ENCODE data around the gene GID8. TPM values are rescaled to one million over a fixed set of nuclear protein-coding genes. Genes with fewer than 3 reads are reported as not detected.

The GID8 gene
- total and polyA plus RNA-seq, 2 of the 13 experiments (the other 11 are each of a cell fraction or from before 2014, with no cell fraction given): 39.6 to 59.8 TPM

DNA sequence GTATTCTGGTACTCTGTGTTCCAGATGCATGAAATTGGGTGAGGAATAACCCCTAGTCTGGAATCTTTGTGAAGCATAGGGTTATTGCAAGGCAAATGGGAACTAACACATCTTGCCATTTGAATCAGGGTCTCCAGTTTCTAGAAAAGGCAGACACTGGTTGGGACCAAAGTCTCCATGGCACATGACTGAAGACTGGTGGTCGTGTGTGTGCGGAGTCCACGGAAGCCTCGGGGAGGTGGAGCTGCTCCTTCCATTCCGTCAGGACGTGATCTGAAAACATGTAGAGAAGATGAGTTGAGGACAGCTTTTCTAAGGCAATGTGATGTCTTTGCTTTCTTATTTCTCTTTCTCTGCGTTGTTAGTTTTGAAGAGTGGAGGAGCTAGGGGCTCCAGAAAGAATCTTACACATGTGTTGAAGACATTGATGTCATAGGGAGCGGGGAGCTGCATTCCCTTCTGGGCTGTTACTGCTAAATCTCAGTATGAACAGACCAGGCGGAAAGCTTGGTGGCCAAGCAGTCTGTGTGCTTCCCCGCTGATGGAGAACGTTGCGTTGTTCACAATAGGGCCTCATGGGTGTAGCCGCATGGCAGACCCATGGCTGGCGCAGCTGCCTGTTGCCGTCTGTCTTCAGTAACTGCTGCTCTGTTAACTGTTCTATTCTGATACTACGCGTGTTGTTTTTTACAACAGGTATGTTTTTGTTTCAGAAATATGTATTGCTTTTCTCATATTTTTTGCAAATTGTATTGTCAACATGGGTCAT, 9.8 kb downstream of the GID8 start:
- ChIA-PET POLR2A (interaction anchor here (1.5 to 8.8 kb wide), 2 partner anchors 11 to 21 kb away, joined by 3 to 205 read pairs; partner anchors contain the start of gene GID8), CTCF (ENCODE audit: low intra/inter-chr PET ratio, low total read pairs) (interaction anchor here (0.8 kb wide), 1 partner anchor 27 kb away, joined by 4 read pairs; no protein-coding TSS in a partner anchor)
- H3K4me2 ChIP-seq (ENCODE audit: low read depth, low read length): no peak overlapping the region
- H3K79me2 ChIP-seq (ENCODE audit: insufficient read depth, low read length): peaks cover 17% of the 10 kb centered on the region
- H3K9ac ChIP-seq (ENCODE audit: insufficient read depth, low read depth, low read length): no peak overlapping the region
- TF ChIP-seq, protein P1, sequence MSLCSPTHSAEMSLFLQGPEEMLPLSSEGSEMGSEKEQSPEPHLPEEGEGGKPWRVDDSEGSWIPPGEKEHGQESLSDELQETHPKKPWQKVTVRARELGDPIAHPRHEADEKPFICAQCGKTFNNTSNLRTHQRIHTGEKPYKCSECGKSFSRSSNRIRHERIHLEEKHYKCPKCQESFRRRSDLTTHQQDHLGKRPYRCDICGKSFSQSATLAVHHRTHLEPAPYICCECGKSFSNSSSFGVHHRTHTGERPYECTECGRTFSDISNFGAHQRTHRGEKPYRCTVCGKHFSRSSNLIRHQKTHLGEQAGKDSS (CRISPR knock-in tag; IDR thresholded peaks at IDR 0.05; ENCODE audit: borderline replicate concordance, low read depth): 0 out of 2 replicates have a peak, but pooled peaks have one; percentile 52
- no peak for TF ChIP-seq YY1 (IDR thresholded peaks at IDR 0.05; ENCODE audit: insufficient read depth, insufficient replicate concordance, low read depth, low read length)
- DNase-seq (ENCODE audit: low spot score) (no peak), FAIRE-seq (no peak), ATAC-seq (no peak)
- no peaks in the 10 kb centered on the region for H3K9me3 ChIP-seq (ENCODE audit: low read length)
- H3K4me3 ChIP-seq (replicated peaks in 1 of 3; ENCODE audit: insufficient read depth in 1 of 3, low read depth in 2 of 3, low read length in 3 of 3): no peak overlapping the region
- peaks cover 29% of the 10 kb centered on the region for H3K4me1 ChIP-seq (ENCODE audit: insufficient read depth, low read length)
- WGBS (ENCODE audit: low lambda C conversion rate): 93% methylated on average over 17 of the region's 17 CpGs
- in situ Hi-C loops (cut with HindIII; ENCODE audit: extremely low pct_ligation_motif_present, low pct_unique_long_range_greater_than_20kb): no loop called here
- BruUV-seq (replicated peaks): no TSS peak
- intact Hi-C loops (cut with micrococcal nuclease; ENCODE audit: unreplicated experiment): no loop called here
- no peak overlapping the region for H2AFZ ChIP-seq (ENCODE audit: low read length)
- H3K27me3 ChIP-seq (ENCODE audit: control insufficient read depth in 1 of 2, insufficient read depth in 2 of 2, low read length in 2 of 2): no peaks in the 10 kb centered on the region
- H3K36me3 ChIP-seq (replicated peaks in 1 of 2; ENCODE audit: control insufficient read depth in 1 of 2, insufficient read depth in 2 of 2, low read length in 2 of 2): peaks cover 37 to 73% of the 10 kb centered on the region in 2 experiments
- no peaks in the 10 kb centered on the region for H4K20me1 ChIP-seq (ENCODE audit: insufficient read depth, low read length)
- no peak overlapping the region for H3K27ac ChIP-seq (ENCODE audit: extremely low read length, insufficient read depth, low read length)

DNA sequence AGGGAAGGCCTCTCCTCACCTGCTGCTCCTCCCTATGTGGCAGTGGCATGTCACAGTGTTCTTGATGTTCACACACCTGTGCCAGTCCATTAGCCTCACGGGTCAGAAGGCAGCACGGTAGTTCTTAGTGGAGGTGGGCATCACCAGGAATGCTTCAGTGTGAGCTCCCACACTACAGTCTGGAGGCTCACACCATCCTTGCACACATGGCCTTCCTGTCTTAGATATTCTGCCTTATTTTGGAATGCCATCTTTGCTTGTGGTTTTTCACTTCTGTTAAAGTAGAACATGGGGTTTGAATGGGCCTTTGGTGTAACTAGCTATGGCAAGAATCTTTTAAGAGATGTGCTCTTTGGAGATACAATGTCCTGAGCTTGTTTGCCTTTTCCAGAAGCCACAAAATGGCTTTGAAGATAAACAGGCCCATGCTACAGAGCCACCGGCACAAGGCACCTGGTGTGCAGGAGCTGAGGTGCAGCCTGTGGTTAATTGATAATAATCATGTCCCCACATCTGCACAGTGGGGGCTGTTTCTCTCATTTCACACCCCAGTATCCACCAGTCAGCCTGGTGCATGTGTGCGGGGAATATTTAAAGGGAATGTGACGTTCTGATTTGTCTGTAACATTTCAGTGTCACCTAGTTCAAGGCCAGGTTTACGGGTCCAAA, 11.3 kb downstream of the GID8 start:
- POLR2A ChIA-PET: interaction anchor here (1.0 to 8.8 kb wide), 4 partner anchors 8 to 19 kb away, joined by 3 to 205 read pairs (median 3); partner anchors contain the start of gene GID8
- BruUV-seq (replicated peaks): no TSS peak
- no peak for ATAC-seq
- peaks cover 26% of the 10 kb centered on the region for H3K79me2 ChIP-seq (ENCODE audit: insufficient read depth, low read length)
- no peaks in the 10 kb centered on the region for H4K20me1 ChIP-seq (ENCODE audit: insufficient read depth, low read length)
- peak overlapping the region; percentile 8 for H3K27ac ChIP-seq (ENCODE audit: extremely low read length, insufficient read depth, low read length)
- CTCF ChIA-PET (ENCODE audit: low intra/inter-chr PET ratio, low total read pairs): no interaction called here
- no peak overlapping the region for H3K9ac ChIP-seq (ENCODE audit: insufficient read depth, low read depth, low read length)
- 93% methylated on average over 6 of the region's 6 CpGs for WGBS (ENCODE audit: low lambda C conversion rate)
- no peaks in the 10 kb centered on the region for H3K9me3 ChIP-seq (ENCODE audit: low read length)
- peaks cover 38% of the 10 kb centered on the region for H3K4me1 ChIP-seq (ENCODE audit: insufficient read depth, low read length)
- intact Hi-C loops (cut with micrococcal nuclease; ENCODE audit: unreplicated experiment): no loop called here
- no peaks in the 10 kb centered on the region; a peak in 1 of 5 replicates for H3K27me3 ChIP-seq (ENCODE audit: control insufficient read depth in 1 of 2, insufficient read depth in 2 of 2, low read length in 2 of 2)
- in situ Hi-C loops (cut with HindIII; ENCODE audit: extremely low pct_ligation_motif_present, low pct_unique_long_range_greater_than_20kb): no loop called here
- peaks cover 28 to 58% of the 10 kb centered on the region in 2 experiments for H3K36me3 ChIP-seq (replicated peaks in 1 of 2; ENCODE audit: control insufficient read depth in 1 of 2, insufficient read depth in 2 of 2, low read length in 2 of 2)
- H3K4me2 ChIP-seq (ENCODE audit: low read depth, low read length): no peak overlapping the region
- H3K4me3 ChIP-seq (replicated peaks in 1 of 3; ENCODE audit: insufficient read depth in 1 of 3, low read depth in 2 of 3, low read length in 3 of 3): no peak overlapping the region
- no peak for DNase-seq (ENCODE audit: low spot score)
- H2AFZ ChIP-seq (ENCODE audit: low read length): no peak overlapping the region
- no peak for FAIRE-seq
- TF ChIP-seq ZNF660 (CRISPR knock-in tag; IDR thresholded peaks at IDR 0.05; ENCODE audit: borderline replicate concordance, low read depth) (no peak), YY1 (IDR thresholded peaks at IDR 0.05; ENCODE audit: insufficient read depth, insufficient replicate concordance, low read depth, low read length) (no peak), BORCS8-MEF2B (CRISPR knock-in tag; IDR thresholded peaks at IDR 0.05) (peak; percentile 45; the same call in 1 of the 2 replicates), MTA1 (CRISPR knock-in tag; IDR thresholded peaks at IDR 0.05; ENCODE audit: borderline replicate concordance) (no peak), FOXM1 (CRISPR knock-in tag; IDR thresholded peaks at IDR 0.05) (peak; percentile 53; the same call in 1 of the 2 replicates), ZNF138 (CRISPR knock-in tag; IDR thresholded peaks at IDR 0.05; ENCODE audit: low read depth) (no peak), TRIM22 (IDR thresholded peaks at IDR 0.05) (no peak), ONECUT2 (CRISPR knock-in tag; IDR thresholded peaks at IDR 0.05) (no peak), BCLAF1 (IDR thresholded peaks at IDR 0.05) (no peak)
